LNCaP clone FGC (cell line): Measurements from ENCODE around the gene DTNA.
"Not testable (repeated sequence)": the region's sequence is repeated elsewhere in the genome, so short reads cannot be mapped to it uniquely, and the experiment has no call there.

Source experiments
- DNase-seq: peaks from one replicate; pipeline ENCODE4 v3.0.0-alpha.2; 2011; ENCODE audit warnings: low read depth
- H3K4me3 ChIP-seq: 2 replicates; pipeline ENCODE4 v1.5.1; 2011; ENCODE audit warnings: mild to moderate bottlenecking, low read depth, low read length, control low read depth
- TF ChIP-seq, protein P1 (sequence below): IDR thresholded peaks from 2 replicates; pipeline ENCODE4 v1.5.1; 2012; ENCODE audit warnings: mild to moderate bottlenecking; ENCODE audit not compliant: control insufficient read depth, insufficient read depth; ENCODE audit errors: extremely low read depth

Gene DTNA

DNA sequence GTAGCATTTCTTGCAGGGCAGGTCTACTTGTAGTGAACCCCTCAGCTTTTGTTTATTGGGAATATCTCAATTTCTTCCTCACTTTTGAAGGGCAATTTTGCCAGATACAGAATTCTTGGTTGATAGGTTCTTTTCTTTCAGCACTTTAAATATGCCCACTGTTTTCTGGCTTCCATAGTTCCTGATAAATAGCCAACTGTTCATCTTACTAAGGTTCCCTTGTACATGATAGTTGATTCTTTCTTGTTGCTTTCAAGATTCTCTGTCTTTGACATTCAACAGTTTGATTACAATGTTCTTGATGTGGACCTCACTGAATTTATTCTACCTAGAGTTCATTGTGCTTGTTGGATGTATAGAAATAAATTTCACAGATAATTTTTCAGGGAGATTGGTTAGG, 183.1 kb downstream of the DTNA start:
- no peak overlapping the region for H3K4me3 ChIP-seq
- DNase-seq: no peak

DNA sequence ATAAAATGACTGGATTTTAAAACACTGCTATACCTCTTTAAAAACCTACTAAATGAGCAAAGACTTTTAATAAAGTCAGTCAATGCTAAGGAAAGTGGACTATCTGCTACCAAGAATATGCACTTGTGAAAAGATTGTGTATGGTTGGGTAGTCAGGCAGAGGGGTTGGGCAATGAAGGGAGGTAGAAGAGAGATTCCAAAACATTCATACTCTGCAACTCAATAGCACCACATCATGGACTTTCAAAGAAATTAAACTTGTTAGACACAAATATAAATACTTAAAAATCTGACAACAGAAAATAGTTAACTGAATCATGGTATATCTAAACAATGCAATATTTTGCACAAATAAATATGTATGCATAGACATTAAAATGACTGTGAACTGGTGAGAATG, 191.2 kb downstream of the DTNA start:
- TF ChIP-seq, protein P1, sequence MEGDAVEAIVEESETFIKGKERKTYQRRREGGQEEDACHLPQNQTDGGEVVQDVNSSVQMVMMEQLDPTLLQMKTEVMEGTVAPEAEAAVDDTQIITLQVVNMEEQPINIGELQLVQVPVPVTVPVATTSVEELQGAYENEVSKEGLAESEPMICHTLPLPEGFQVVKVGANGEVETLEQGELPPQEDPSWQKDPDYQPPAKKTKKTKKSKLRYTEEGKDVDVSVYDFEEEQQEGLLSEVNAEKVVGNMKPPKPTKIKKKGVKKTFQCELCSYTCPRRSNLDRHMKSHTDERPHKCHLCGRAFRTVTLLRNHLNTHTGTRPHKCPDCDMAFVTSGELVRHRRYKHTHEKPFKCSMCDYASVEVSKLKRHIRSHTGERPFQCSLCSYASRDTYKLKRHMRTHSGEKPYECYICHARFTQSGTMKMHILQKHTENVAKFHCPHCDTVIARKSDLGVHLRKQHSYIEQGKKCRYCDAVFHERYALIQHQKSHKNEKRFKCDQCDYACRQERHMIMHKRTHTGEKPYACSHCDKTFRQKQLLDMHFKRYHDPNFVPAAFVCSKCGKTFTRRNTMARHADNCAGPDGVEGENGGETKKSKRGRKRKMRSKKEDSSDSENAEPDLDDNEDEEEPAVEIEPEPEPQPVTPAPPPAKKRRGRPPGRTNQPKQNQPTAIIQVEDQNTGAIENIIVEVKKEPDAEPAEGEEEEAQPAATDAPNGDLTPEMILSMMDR: peak; percentile 24; the same call in 1 of the 2 replicates
- DNase-seq: no peak
- no peak overlapping the region for H3K4me3 ChIP-seq

More for the DNA sequence above, 183.1 kb downstream of the DTNA start:
- TF ChIP-seq, protein P1: no peak

DNA sequence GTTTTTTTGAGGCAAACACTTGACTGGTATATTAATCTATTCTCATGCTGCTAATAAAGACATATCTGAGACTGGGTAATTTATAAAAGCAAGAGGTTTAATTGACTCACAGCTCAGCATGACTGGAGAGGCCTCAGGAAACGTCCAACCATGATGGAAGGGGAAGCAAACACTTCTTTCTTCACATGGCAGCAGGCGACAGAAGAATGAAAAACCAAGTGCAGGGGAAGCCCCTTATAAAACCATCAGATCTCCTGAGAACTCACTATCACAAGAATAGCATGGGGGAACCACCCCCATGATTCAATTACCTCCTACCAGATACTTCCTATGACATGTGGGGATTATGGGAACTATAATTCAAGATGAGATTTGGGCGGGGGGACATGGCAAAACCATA, 194.9 kb downstream of the DTNA start:
- H3K4me3 ChIP-seq: no peak overlapping the region
- TF ChIP-seq, protein P1: no peak
- DNase-seq: no peak

DNA sequence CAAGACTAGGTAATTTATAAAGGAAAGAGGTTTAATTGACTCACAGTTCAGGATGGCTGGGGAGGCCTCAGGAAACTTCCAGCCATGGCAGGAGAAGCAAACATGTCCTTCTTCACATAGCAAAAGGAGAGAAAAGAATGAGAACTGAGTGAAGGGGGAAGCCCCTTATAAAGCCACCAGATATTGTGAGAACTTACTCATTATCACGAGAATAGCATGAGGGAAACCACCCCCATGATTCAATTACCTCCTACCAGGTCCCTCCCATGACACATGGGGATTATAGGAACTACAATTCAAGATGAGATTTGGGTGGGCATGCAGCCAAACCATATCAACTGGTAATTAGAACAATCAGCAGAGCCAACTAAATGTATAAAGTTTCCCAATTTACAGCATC, 196.9 kb downstream of the DTNA start:
- H3K4me3 ChIP-seq: not testable (repeated sequence)

DNA sequence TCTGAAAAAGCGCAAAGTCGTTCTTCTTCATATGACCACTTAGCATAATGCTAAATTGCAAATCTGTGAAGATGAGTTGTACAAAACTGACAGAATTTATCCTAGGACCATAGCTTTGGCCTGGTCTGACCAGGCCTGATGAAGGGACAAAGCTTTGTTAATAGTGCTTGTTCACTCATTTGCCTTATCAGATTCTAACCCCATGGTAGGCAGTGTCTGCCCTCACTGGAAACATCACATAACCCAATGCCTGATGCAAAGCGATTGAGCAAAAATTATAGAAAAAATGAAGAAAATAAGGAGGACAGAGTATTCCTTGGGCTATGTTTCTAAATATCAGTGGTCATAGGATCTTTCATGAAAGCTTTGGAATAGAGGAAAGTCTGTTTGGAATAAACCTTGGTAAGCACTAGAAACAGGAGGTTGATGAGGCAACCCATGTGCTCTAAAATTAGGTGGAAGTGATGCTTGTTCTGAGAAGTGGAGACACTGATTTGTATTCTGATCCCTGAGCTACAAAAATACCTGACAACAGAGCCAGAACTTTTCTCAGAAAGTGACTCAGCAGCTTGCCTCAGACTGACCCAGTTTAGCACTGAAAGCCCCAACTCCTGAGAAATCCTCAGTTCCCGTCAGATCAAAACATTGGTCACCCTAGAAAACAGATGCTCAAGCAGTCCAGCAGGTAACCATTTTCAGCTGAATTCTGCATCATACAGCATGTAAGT, 199.7 kb downstream of the DTNA start:
- TF ChIP-seq, protein P1: no peak
- DNase-seq: no peak
- no peak overlapping the region for H3K4me3 ChIP-seq

More for the DNA sequence above, 196.9 kb downstream of the DTNA start:
- DNase-seq: not testable (repeated sequence)

DNA sequence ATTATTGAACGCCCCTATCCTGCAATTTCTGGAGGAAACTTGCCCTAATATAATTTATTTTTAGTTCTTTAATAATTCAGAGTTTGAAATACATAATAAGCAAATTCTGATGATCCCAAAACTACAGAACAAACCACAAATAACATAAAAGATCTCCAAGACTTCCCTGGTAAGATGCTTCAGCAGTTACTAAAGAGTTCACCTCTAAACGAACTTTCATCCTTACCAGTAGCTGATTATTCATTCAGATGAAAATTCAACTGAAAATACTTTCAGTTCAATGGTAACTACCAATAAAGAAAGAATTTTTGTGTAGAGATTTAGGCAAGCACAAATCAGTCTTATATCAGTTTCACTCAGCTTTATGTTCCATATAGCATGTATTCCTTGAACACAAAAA, 201.0 kb downstream of the DTNA start:
- DNase-seq: no peak
- TF ChIP-seq, protein P1: no peak
- H3K4me3 ChIP-seq: no peak overlapping the region

DNA sequence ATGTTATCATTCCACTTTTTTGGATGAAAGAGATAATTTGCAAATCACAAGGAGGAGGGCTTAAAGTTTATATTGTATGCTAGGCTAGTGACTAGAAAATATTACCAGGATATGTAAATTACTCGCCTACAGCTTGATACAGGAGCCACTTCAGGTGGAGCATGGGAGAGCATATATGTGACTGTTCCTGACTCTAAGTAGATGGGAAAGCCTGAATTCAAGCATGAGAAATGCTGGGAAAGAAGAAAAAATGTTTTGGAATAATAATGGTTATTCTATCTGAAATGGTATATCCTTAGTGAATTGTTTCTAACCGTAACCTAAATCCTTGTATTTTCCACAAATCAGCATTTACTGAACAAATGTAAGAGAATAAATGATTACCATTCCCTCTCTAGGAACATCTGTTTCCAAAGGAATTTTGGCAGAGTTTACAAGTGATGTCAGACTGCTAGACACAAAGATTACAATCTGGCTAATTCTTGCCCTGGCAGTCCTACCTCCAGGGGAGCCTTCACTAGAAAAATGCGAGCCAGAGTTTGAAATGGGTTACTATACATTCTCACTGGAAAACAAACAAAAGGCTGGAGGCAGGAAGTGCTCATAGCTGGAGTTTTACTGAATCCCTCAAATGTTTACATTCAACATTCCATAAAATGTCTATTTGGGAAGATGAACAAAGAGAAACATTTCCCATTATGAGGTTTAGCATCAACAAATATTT, 201.7 kb downstream of the DTNA start:
- peak; percentile 94 for DNase-seq
- H3K4me3 ChIP-seq: no peak overlapping the region
- TF ChIP-seq, protein P1: no peak
